GM19239 (cell line): ENCODE data around the gene SEPTIN3.

Experiments
- DNase-seq: peaks from one replicate; pipeline ENCODE4 v3.0.0; 2011; ENCODE audit warnings: low spot score; ENCODE audit not compliant: insufficient read length
- FAIRE-seq: peaks from 2 replicates; lab custom pipeline; 2011; peaks lifted over from hg19 to GRCh38; lab: Jason Lieb, UNC

Gene SEPTIN3

GRCh38 chr22:42001706-42002105, 32.5 kb downstream of the SEPTIN3 start:
- no peak for FAIRE-seq
- no peak for DNase-seq

- DNase-seq, result no peak
- no peak for FAIRE-seq
These were observed 38.7 kb downstream of the SEPTIN3 start for GRCh38 chr22:42007922-42008321.

GRCh38 chr22:42010778-42011177, 41.5 kb downstream of the SEPTIN3 start:
- FAIRE-seq (no peak), DNase-seq (no peak)

GRCh38 chr22:42013385-42013784, 44.1 kb downstream of the SEPTIN3 start:
- DNase-seq (no peak), FAIRE-seq (no peak)

- no peak for FAIRE-seq
- no peak for DNase-seq
These were observed 46.9 kb downstream of the SEPTIN3 start for GRCh38 chr22:42016111-42016510.

GRCh38 chr22:42018224-42018623, 49.0 kb downstream of the SEPTIN3 start:
- no peak for DNase-seq

More at GRCh38 chr22:42018224-42018623, 49.0 kb downstream of the SEPTIN3 start:
- FAIRE-seq, result no peak
